GM23338 (cell line): ENCODE data around the gene KIF18B. TPM values are rescaled to one million over a fixed set of nuclear protein-coding genes. Genes with fewer than 3 reads are reported as not detected.

ENCODE experiments used
- ATAC-seq: fragments of 200-7000 bp; cut with Tn5 transposase; 3 replicates; pipeline ENCODE4 v1.9.1; 2020
- DNase-seq: peaks from one replicate; pipeline ENCODE4 v3.0.0-alpha.2; 2015; ENCODE audit warnings: low spot score
- H2AFZ ChIP-seq: fragments of 200-600 bp; sonication (generic); 2 replicates; pipeline ENCODE4 v1.8.0; 2016; ENCODE audit warnings: antibody characterized with exemption, mild to moderate bottlenecking, moderate library complexity
- H3F3A ChIP-seq: fragments of 200-600 bp; sonication (generic); replicated peaks from 2 replicates; pipeline ENCODE4 v1.8.0; 2017; ENCODE audit warnings: antibody characterized with exemption, mixed run types, low read depth
- H3K27ac ChIP-seq: fragments of 200-600 bp; sonication (generic); 2 replicates; pipeline ENCODE4 v1.6.1; 2016; ENCODE audit warnings: low read depth
- H3K27me3 ChIP-seq: fragments of 200-600 bp; sonication (generic); 2 replicates; pipeline ENCODE4 v1.8.0; 2016; ENCODE audit warnings: mild to moderate bottlenecking, mixed run types, moderate library complexity; ENCODE audit not compliant: insufficient read depth
- H3K36me3 ChIP-seq: fragments of 200-600 bp; sonication (generic); 2 replicates; pipeline ENCODE4 v1.8.0; 2016; ENCODE audit warnings: mild to moderate bottlenecking; ENCODE audit not compliant: insufficient read depth
- H3K4me1 ChIP-seq: fragments of 200-600 bp; sonication (generic); 2 replicates; pipeline ENCODE4 v1.8.0; 2016; ENCODE audit warnings: mild to moderate bottlenecking, moderate library complexity; ENCODE audit not compliant: insufficient read depth
- H3K4me2 ChIP-seq: fragments of 200-600 bp; sonication (generic); 2 replicates; pipeline ENCODE4 v1.7.1; 2017; ENCODE audit warnings: mixed run types
- H3K4me3 ChIP-seq: fragments of 200-600 bp; sonication (generic); 2 replicates; pipeline ENCODE4 v1.6.1; 2016; ENCODE audit warnings: mixed run types
- H3K79me2 ChIP-seq: fragments of 200-600 bp; sonication (generic); replicated peaks from 2 replicates; pipeline ENCODE4 v1.8.0; 2017; ENCODE audit warnings: mild to moderate bottlenecking; ENCODE audit not compliant: insufficient read depth
- H3K9me2 ChIP-seq: fragments of 200-600 bp; sonication (generic); 2 replicates; pipeline ENCODE4 v1.8.0; 2017; ENCODE audit not compliant: insufficient read depth
- H4K20me1 ChIP-seq: fragments of 200-600 bp; sonication (generic); replicated peaks from 2 replicates; pipeline ENCODE4 v1.8.0; 2017; ENCODE audit warnings: mild to moderate bottlenecking; ENCODE audit not compliant: insufficient read depth
- H3K27ac Mint-ChIP-seq: 2 replicates; pipeline ENCODE4 v1.8.0; 2020; ENCODE audit warnings: inconsistent platforms, mild to moderate bottlenecking, moderate library complexity, mixed read lengths
- H3K27me3 Mint-ChIP-seq: 3 replicates; pipeline ENCODE4 v1.8.0; 2022; ENCODE audit warnings: low read depth, mild to moderate bottlenecking, moderate library complexity, mixed read lengths, inconsistent platforms; ENCODE audit not compliant: insufficient read depth, poor library complexity
- H3K36me3 Mint-ChIP-seq: 3 replicates; pipeline ENCODE4 v1.8.0; 2021; ENCODE audit warnings: low read depth, mild to moderate bottlenecking, inconsistent platforms, moderate library complexity, mixed read lengths
- H3K4me1 Mint-ChIP-seq: 3 replicates; pipeline ENCODE4 v1.8.0; 2020; ENCODE audit warnings: mild to moderate bottlenecking, inconsistent platforms, mixed read lengths
- H3K4me3 Mint-ChIP-seq: 3 replicates; pipeline ENCODE4 v1.8.0; 2021; ENCODE audit warnings: moderate library complexity, mild to moderate bottlenecking, inconsistent platforms, mixed read lengths
- H3K9me3 Mint-ChIP-seq: 3 replicates; pipeline ENCODE4 v1.8.0; 2020; ENCODE audit warnings: moderate library complexity, mild to moderate bottlenecking, inconsistent platforms, mixed read lengths
- CREB1 ChIP-seq: fragments of 250-450 bp; sonication (Bioruptor Pico); IDR thresholded peaks from 2 replicates; pipeline ENCODE4 v1.5.0; 2020; ENCODE audit warnings: low read depth, mild to moderate bottlenecking, moderate library complexity
- EZH2phosphoT487 ChIP-seq: fragments of 200-600 bp; sonication (generic); IDR thresholded peaks from one replicate; pipeline ENCODE4 v1.8.1; 2018; ENCODE audit warnings: antibody characterized with exemption; ENCODE audit not compliant: unreplicated experiment
- POLR2AphosphoS5 ChIP-seq: IDR thresholded peaks from 2 replicates; pipeline ENCODE4 v1.6.1; 2016; ENCODE audit warnings: antibody characterized with exemption, low read depth
- polyA plus RNA-seq: library from polyadenylated mRNA; unstranded; fragments of >200 nt; fragmentation: Nextera tagmentation; extraction: Ambion mirVana; gene quantifications from 2 replicates; pipeline ENCODE4 v1.2.1, GENCODE V29; 2016
- total RNA-seq: library from RNA; depleted of rRNA; stranded (reverse); fragments of >200 nt; shearing (Covaris generic); gene quantifications from 2 replicates; pipeline ENCODE4 v1.2.3, GENCODE V29; 2014
- TF ChIP-seq, protein P1 (sequence below): IDR thresholded peaks from one replicate; pipeline ENCODE4 v1.6.1; 2018; ENCODE audit warnings: antibody characterized with exemption; ENCODE audit not compliant: unreplicated experiment
- TF ChIP-seq, protein P2 (sequence below), 2 experiments: fragments of 200-600 bp in 1 of 2; sonication (generic) in 1 of 2; conservative IDR thresholded peaks; 2 replicates each; pipeline versions ENCODE4 v1.5.1 to v1.6.1; 2016 to 2017; ENCODE audit warnings: antibody characterized with exemption in 2 of 2, low read depth in 2 of 2, mild to moderate bottlenecking in 2 of 2, moderate library complexity in 1 of 2
- TF ChIP-seq, protein P3 (sequence below): IDR thresholded peaks from 2 replicates; pipeline ENCODE4 v1.6.1; 2016; ENCODE audit warnings: antibody characterized with exemption

Gene KIF18B
- total and polyA plus RNA-seq, 2 experiments from 2014 or later, result 14.1 to 28.4 TPM

DNA sequence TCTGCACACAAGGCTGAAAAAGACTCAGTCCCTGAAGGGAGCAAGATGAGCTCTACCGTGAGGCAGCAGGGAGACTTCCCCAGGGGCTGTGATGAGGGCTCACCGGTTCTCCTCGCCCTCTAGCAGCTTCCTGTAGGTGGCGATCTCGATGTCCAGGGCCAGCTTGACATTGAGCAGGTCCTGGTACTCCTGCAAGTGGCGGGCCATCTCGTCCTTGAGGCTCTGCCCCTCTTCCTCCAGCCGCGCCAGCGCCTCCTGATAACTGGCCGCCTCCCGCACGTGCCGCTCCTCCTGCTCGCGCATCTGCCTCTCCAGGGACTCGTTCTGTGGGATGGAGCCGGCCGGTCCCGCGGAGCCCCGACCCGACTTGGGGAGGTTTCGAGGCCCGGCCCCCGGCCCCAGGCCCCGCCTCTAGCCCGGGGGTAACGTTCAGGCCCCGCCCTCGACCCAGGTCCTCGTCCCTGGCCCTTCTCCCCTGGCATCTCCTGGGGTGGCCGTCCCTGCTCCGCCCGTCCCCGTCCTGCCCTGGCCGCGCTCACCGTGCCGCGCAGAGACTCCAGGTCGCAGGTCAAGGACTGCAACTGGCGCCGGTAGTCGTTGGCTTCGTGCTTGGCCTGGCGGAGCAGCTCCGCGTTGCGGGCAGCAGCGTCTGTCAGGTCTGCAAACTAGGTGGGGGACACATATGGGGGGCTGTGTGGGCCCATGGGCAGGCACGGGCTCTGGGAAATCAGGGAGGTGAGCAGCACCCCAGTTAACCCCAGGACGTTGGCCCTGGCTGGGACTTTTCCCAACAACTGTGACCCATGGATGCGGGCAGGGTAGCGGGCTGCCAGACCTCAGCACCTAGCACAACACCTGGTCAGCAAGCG lies 36.2 kb downstream of the KIF18B start:
- H3K4me3 ChIP-seq, result peak overlapping the region; percentile 68
- peaks cover 17% of the 10 kb centered on the region for H3K27me3 ChIP-seq
- peaks cover 19% of the 10 kb centered on the region for H3K27me3 Mint-ChIP-seq
- H4K20me1 ChIP-seq, result no peaks in the 10 kb centered on the region
- H3K9me3 Mint-ChIP-seq, result no peaks in the 10 kb centered on the region
- H3F3A ChIP-seq, result peaks cover 10% of the 10 kb centered on the region; the same call in 1 of the 2 replicates
- TF ChIP-seq, protein P1, sequence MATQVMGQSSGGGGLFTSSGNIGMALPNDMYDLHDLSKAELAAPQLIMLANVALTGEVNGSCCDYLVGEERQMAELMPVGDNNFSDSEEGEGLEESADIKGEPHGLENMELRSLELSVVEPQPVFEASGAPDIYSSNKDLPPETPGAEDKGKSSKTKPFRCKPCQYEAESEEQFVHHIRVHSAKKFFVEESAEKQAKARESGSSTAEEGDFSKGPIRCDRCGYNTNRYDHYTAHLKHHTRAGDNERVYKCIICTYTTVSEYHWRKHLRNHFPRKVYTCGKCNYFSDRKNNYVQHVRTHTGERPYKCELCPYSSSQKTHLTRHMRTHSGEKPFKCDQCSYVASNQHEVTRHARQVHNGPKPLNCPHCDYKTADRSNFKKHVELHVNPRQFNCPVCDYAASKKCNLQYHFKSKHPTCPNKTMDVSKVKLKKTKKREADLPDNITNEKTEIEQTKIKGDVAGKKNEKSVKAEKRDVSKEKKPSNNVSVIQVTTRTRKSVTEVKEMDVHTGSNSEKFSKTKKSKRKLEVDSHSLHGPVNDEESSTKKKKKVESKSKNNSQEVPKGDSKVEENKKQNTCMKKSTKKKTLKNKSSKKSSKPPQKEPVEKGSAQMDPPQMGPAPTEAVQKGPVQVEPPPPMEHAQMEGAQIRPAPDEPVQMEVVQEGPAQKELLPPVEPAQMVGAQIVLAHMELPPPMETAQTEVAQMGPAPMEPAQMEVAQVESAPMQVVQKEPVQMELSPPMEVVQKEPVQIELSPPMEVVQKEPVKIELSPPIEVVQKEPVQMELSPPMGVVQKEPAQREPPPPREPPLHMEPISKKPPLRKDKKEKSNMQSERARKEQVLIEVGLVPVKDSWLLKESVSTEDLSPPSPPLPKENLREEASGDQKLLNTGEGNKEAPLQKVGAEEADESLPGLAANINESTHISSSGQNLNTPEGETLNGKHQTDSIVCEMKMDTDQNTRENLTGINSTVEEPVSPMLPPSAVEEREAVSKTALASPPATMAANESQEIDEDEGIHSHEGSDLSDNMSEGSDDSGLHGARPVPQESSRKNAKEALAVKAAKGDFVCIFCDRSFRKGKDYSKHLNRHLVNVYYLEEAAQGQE, result no peak
- TF ChIP-seq CREB1 (no peak), POLR2AphosphoS5 (peak; percentile 28; the same call in 1 of the 2 replicates), EZH2phosphoT487 (no peak)
- TF ChIP-seq, protein P2, sequence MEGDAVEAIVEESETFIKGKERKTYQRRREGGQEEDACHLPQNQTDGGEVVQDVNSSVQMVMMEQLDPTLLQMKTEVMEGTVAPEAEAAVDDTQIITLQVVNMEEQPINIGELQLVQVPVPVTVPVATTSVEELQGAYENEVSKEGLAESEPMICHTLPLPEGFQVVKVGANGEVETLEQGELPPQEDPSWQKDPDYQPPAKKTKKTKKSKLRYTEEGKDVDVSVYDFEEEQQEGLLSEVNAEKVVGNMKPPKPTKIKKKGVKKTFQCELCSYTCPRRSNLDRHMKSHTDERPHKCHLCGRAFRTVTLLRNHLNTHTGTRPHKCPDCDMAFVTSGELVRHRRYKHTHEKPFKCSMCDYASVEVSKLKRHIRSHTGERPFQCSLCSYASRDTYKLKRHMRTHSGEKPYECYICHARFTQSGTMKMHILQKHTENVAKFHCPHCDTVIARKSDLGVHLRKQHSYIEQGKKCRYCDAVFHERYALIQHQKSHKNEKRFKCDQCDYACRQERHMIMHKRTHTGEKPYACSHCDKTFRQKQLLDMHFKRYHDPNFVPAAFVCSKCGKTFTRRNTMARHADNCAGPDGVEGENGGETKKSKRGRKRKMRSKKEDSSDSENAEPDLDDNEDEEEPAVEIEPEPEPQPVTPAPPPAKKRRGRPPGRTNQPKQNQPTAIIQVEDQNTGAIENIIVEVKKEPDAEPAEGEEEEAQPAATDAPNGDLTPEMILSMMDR (conservative IDR thresholded peaks at IDR 0.05; ENCODE audit: low read depth in 2 of 2), result peak; percentile 62 to 87
- TF ChIP-seq, protein P3, sequence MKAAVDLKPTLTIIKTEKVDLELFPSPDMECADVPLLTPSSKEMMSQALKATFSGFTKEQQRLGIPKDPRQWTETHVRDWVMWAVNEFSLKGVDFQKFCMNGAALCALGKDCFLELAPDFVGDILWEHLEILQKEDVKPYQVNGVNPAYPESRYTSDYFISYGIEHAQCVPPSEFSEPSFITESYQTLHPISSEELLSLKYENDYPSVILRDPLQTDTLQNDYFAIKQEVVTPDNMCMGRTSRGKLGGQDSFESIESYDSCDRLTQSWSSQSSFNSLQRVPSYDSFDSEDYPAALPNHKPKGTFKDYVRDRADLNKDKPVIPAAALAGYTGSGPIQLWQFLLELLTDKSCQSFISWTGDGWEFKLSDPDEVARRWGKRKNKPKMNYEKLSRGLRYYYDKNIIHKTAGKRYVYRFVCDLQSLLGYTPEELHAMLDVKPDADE, result no peak
- peak overlapping the region; percentile 67 for H3K4me3 Mint-ChIP-seq
- peak overlapping the region; percentile 78 for H3K4me2 ChIP-seq
- no peaks in the 10 kb centered on the region for H3K79me2 ChIP-seq
- H2AFZ ChIP-seq, result peak overlapping the region; percentile 98
- no peaks in the 10 kb centered on the region for H3K9me2 ChIP-seq
- DNase-seq (peak; percentile 93), ATAC-seq (peak; percentile 90)
- no peaks in the 10 kb centered on the region for H3K36me3 ChIP-seq
- H3K4me1 ChIP-seq, result no peaks in the 10 kb centered on the region; the same call in none of the 2 replicates
- H3K4me1 Mint-ChIP-seq, result peaks cover 8% of the 10 kb centered on the region
- no peaks in the 10 kb centered on the region; the same call in 2 of the 3 replicates for H3K36me3 Mint-ChIP-seq
- H3K27ac Mint-ChIP-seq, result no peak overlapping the region
- no peak overlapping the region for H3K27ac ChIP-seq
